OCI-LY1 (cell line): ENCODE data around the gene NXPH4.
A peak's percentile ranks its signal among the peaks of the same experiment; 100 is the strongest.

Source experiments
- H2AFZ ChIP-seq: fragments of 200-600 bp; sonication (generic), shearing (Covaris generic); 2 replicates; pipeline ENCODE4 v1.6.0; 2014; ENCODE audit warnings: antibody characterized with exemption, mild to moderate bottlenecking, low read length
- H3F3A ChIP-seq: fragments of 200-600 bp; sonication (generic), shearing (Covaris generic); 2 replicates; pipeline ENCODE4 v1.6.0; 2014; ENCODE audit warnings: mild to moderate bottlenecking, antibody characterized with exemption, low read length, moderate library complexity; ENCODE audit not compliant: insufficient read depth
- H3K27ac ChIP-seq: fragments of 200-600 bp; sonication (generic); 2 replicates; pipeline ENCODE4 v1.5.1; 2014; ENCODE audit warnings: low read length, mixed run types, mild to moderate bottlenecking, low read depth; ENCODE audit not compliant: poor library complexity, severe bottlenecking
- H3K27me3 ChIP-seq: fragments of 200-600 bp; sonication (generic); 2 replicates; pipeline ENCODE4 v1.6.0; 2014; ENCODE audit warnings: antibody characterized with exemption, mild to moderate bottlenecking, low read length, moderate library complexity; ENCODE audit not compliant: insufficient read depth
- H3K36me3 ChIP-seq: fragments of 200-600 bp; sonication (generic); 2 replicates; pipeline ENCODE4 v1.6.1; 2014; ENCODE audit warnings: mild to moderate bottlenecking, antibody characterized with exemption, low read length, moderate library complexity, mixed read lengths; ENCODE audit not compliant: insufficient read depth
- H3K4me1 ChIP-seq: fragments of 200-600 bp; sonication (generic); 2 replicates; pipeline ENCODE4 v1.5.1; 2014; ENCODE audit warnings: mild to moderate bottlenecking, low read length, moderate library complexity; ENCODE audit not compliant: insufficient read depth, severe bottlenecking
- H3K4me2 ChIP-seq: fragments of 200-600 bp; sonication (generic), shearing (Covaris generic); 2 replicates; pipeline ENCODE4 v1.6.1; 2014; ENCODE audit warnings: low read length
- H3K4me3 ChIP-seq: fragments of 200-600 bp; sonication (generic); 2 replicates; pipeline ENCODE4 v1.5.1; 2014; ENCODE audit warnings: low read length, low read depth, mild to moderate bottlenecking, mixed read lengths; ENCODE audit not compliant: poor library complexity, severe bottlenecking
- H3K79me2 ChIP-seq: fragments of 200-600 bp; shearing (Covaris generic); 2 replicates; pipeline ENCODE4 v1.6.1; 2016; ENCODE audit warnings: mixed run types, low read length, mixed read lengths; ENCODE audit not compliant: insufficient read depth
- H3K9ac ChIP-seq: fragments of 200-600 bp; sonication (generic), shearing (Covaris generic); 2 replicates; pipeline ENCODE4 v1.6.1; 2014; ENCODE audit warnings: mild to moderate bottlenecking, low read length, mixed read lengths
- H3K9me2 ChIP-seq: fragments of 200-600 bp; sonication (generic), shearing (Covaris generic); 2 replicates; pipeline ENCODE4 v1.6.1; 2014; ENCODE audit warnings: low read depth, mild to moderate bottlenecking, low read length, mixed read lengths
- H3K9me3 ChIP-seq: fragments of 200-600 bp; shearing (Covaris generic); 2 replicates; pipeline ENCODE4 v1.6.1; 2014; ENCODE audit warnings: low read length, mixed read lengths
- H4K20me1 ChIP-seq: fragments of 200-600 bp; sonication (generic), shearing (Covaris generic); 2 replicates; pipeline ENCODE4 v1.6.0; 2016; ENCODE audit warnings: mild to moderate bottlenecking, low read length; ENCODE audit not compliant: insufficient read depth
- EZH2 ChIP-seq: fragments of 200-600 bp; sonication (generic), shearing (Covaris generic); IDR thresholded peaks from 2 replicates; pipeline ENCODE4 v1.8.0; 2017; ENCODE audit warnings: borderline replicate concordance, mixed run types, mild to moderate bottlenecking, antibody characterized with exemption, low read length, moderate library complexity, mixed read lengths
- TF ChIP-seq, protein P1 (sequence below): fragments of 200-600 bp; sonication (generic), shearing (Covaris generic); IDR thresholded peaks from 2 replicates; pipeline ENCODE4 v1.5.1; 2017; ENCODE audit warnings: mild to moderate bottlenecking, antibody characterized with exemption, low read length, moderate library complexity, mixed read lengths

NXPH4 gene

DNA sequence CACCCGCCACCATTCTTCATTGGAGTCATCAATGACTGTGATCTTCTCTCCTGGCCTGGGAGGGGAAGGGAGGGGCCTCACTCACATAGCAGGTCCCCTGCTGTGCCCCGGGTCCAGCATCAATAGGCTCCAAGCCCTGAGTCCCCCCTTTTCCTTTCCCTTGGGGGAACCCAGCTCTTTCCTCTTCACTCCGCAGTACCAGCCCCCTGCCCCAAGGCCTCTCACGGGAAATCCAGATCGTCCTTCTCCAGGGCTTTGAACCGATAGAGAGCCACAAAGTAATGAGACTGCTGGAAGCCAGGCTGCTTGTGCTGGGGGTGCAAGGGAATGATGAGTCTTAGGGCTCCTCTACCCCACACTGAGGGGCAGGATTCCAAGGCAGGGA lies 27.7 kb downstream of the NXPH4 start:
- Histone ChIP-seq H2AFZ (no peak overlapping the region), H3K9ac (no peak overlapping the region), H3K79me2 (no peaks in the 10 kb centered on the region), H3K4me3 (no peak overlapping the region), H3K9me3 (no peaks in the 10 kb centered on the region), H3K4me2 (no peak overlapping the region), H3F3A (no peaks in the 10 kb centered on the region), H3K4me1 (peaks cover 50% of the 10 kb centered on the region), H4K20me1 (no peaks in the 10 kb centered on the region), H3K36me3 (no peaks in the 10 kb centered on the region), H3K27me3 (no peaks in the 10 kb centered on the region), H3K27ac (no peak overlapping the region), H3K9me2 (no peaks in the 10 kb centered on the region)
- no peak for TF ChIP-seq EZH2

- Histone ChIP-seq H2AFZ (no peak overlapping the region), H3K9me2 (no peaks in the 10 kb centered on the region), H3F3A (no peaks in the 10 kb centered on the region), H3K4me3 (no peak overlapping the region), H3K36me3 (no peaks in the 10 kb centered on the region), H3K27me3 (no peaks in the 10 kb centered on the region), H3K79me2 (no peaks in the 10 kb centered on the region), H3K4me1 (peaks cover 24% of the 10 kb centered on the region), H3K27ac (no peak overlapping the region), H3K9ac (no peak overlapping the region), H3K9me3 (no peaks in the 10 kb centered on the region), H3K4me2 (no peak overlapping the region), H4K20me1 (no peaks in the 10 kb centered on the region)
- TF ChIP-seq, protein P1, sequence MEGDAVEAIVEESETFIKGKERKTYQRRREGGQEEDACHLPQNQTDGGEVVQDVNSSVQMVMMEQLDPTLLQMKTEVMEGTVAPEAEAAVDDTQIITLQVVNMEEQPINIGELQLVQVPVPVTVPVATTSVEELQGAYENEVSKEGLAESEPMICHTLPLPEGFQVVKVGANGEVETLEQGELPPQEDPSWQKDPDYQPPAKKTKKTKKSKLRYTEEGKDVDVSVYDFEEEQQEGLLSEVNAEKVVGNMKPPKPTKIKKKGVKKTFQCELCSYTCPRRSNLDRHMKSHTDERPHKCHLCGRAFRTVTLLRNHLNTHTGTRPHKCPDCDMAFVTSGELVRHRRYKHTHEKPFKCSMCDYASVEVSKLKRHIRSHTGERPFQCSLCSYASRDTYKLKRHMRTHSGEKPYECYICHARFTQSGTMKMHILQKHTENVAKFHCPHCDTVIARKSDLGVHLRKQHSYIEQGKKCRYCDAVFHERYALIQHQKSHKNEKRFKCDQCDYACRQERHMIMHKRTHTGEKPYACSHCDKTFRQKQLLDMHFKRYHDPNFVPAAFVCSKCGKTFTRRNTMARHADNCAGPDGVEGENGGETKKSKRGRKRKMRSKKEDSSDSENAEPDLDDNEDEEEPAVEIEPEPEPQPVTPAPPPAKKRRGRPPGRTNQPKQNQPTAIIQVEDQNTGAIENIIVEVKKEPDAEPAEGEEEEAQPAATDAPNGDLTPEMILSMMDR: no peak
- TF ChIP-seq EZH2: no peak
Measured at GRCh38 chr12:57247041-57247440, 30.4 kb downstream of the NXPH4 start.

GRCh38 chr12:57248934-57249742 lies 32.5 kb downstream of the NXPH4 start:
- Histone ChIP-seq H3F3A (no peaks in the 10 kb centered on the region), H3K4me3 (no peak overlapping the region), H3K4me2 (no peak overlapping the region), H3K36me3 (no peaks in the 10 kb centered on the region), H3K9me3 (no peaks in the 10 kb centered on the region), H4K20me1 (no peaks in the 10 kb centered on the region), H2AFZ (no peak overlapping the region), H3K79me2 (no peaks in the 10 kb centered on the region), H3K9ac (no peak overlapping the region), H3K4me1 (peaks cover 6% of the 10 kb centered on the region), H3K27me3 (no peaks in the 10 kb centered on the region), H3K27ac (no peak overlapping the region), H3K9me2 (no peaks in the 10 kb centered on the region)
- TF ChIP-seq EZH2: no peak
- TF ChIP-seq, protein P1: peak; percentile 17; the same call in 1 of the 2 replicates

DNA sequence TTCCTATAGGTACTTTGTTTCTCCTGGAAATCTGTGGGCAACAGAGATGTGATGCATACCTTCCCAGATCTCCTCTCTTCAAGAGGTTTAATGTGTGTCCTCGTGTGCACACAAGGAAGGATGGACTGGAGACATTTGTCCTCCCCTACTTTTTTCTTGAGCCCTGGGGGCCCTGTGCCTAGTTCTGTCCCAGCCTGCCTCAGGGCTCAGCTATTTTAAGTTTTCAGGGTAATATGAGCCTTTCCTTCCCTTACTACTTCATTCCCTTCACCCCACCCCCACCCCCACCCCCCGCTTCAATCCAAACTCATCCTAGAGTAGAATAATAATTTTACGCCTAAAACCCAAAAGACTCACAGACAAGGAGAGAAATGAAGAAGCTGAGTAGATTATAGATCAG lies 33.9 kb downstream of the NXPH4 start:
- Histone ChIP-seq H3K36me3 (peaks cover 5% of the 10 kb centered on the region; the same call in 1 of the 2 replicates), H3K4me1 (peaks cover 6% of the 10 kb centered on the region), H3K4me3 (no peak overlapping the region), H2AFZ (no peak overlapping the region), H3K27ac (no peak overlapping the region), H3K79me2 (no peaks in the 10 kb centered on the region), H3K9ac (no peak overlapping the region), H3K9me2 (no peaks in the 10 kb centered on the region), H4K20me1 (no peaks in the 10 kb centered on the region), H3K9me3 (no peaks in the 10 kb centered on the region), H3K27me3 (no peaks in the 10 kb centered on the region), H3F3A (no peaks in the 10 kb centered on the region), H3K4me2 (no peak overlapping the region)
- TF ChIP-seq, protein P1: no peak
- TF ChIP-seq EZH2: no peak
